ENCODE results near the gene TXNDC12.

DNA sequence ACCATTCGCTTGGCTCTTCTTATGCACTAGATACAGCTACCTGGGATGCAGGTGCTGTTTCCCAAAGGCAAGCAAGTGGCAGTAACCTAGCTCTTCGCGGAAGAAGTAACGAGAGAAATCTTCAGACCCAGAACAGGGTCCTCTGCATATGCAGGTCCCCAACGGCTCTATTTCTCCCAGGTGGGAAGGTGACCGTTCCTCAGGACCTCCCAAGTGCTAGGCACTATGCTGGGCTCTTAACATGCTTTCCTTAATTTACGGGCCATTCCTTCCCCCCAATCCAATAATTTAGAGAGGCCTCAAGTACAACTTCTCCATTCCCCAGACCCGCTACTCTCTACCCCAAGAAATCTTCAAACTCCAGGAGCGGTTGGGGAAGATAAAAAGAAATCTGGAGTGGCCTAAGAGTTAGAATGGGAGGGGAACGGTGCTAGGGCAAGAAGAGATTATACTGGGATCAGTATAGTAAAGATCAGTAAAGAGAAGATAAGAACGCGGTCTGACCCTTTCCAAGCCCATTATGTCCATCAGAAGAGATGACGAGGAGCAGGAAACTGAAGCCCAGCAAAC, 410 bp downstream of the TXNDC12 start:
- TF ChIP-seq, protein P1, sequence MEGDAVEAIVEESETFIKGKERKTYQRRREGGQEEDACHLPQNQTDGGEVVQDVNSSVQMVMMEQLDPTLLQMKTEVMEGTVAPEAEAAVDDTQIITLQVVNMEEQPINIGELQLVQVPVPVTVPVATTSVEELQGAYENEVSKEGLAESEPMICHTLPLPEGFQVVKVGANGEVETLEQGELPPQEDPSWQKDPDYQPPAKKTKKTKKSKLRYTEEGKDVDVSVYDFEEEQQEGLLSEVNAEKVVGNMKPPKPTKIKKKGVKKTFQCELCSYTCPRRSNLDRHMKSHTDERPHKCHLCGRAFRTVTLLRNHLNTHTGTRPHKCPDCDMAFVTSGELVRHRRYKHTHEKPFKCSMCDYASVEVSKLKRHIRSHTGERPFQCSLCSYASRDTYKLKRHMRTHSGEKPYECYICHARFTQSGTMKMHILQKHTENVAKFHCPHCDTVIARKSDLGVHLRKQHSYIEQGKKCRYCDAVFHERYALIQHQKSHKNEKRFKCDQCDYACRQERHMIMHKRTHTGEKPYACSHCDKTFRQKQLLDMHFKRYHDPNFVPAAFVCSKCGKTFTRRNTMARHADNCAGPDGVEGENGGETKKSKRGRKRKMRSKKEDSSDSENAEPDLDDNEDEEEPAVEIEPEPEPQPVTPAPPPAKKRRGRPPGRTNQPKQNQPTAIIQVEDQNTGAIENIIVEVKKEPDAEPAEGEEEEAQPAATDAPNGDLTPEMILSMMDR (IDR thresholded peaks at IDR 0.05) = no peak
- no peak for TF ChIP-seq POLR2A (IDR thresholded peaks at IDR 0.05)
- TF ChIP-seq POLR2AphosphoS5 (IDR thresholded peaks at IDR 0.05) = no peak
- no peak for TF ChIP-seq EP300 (IDR thresholded peaks at IDR 0.05)

Data from gastroesophageal sphincter (tissue), 3 donors.